Left renal cortex interstitium (tissue), 4 donors: Measurements from ENCODE around the gene ZNF420. TPM values are rescaled to one million over a fixed set of nuclear protein-coding genes. Genes with fewer than 3 reads are reported as not detected.
"Not testable (repeated sequence)": the region's sequence is repeated elsewhere in the genome, so short reads cannot be mapped to it uniquely, and the experiment has no call there.

ENCODE experiments used
- DNase-seq, 4 donors: peaks; one replicate each; pipeline ENCODE4 v3.0.0-alpha.2; 2013; ENCODE audit warnings: low read depth in 4 of 4, low spot score in 2 of 4, missing footprints in 1 of 4
- polyA plus RNA-seq, 4 donors: library from polyadenylated mRNA; unstranded; fragments of 120-200 nt; gene quantifications; one replicate each; pipeline ENCODE4 v1.2.1, GENCODE V29; 2013; ENCODE audit not compliant: insufficient read length in 4 of 4

The ZNF420 gene
- polyA plus RNA-seq: 10 to 100 TPM; 17.9 to 24.8 (median 20.3) TPM

DNA sequence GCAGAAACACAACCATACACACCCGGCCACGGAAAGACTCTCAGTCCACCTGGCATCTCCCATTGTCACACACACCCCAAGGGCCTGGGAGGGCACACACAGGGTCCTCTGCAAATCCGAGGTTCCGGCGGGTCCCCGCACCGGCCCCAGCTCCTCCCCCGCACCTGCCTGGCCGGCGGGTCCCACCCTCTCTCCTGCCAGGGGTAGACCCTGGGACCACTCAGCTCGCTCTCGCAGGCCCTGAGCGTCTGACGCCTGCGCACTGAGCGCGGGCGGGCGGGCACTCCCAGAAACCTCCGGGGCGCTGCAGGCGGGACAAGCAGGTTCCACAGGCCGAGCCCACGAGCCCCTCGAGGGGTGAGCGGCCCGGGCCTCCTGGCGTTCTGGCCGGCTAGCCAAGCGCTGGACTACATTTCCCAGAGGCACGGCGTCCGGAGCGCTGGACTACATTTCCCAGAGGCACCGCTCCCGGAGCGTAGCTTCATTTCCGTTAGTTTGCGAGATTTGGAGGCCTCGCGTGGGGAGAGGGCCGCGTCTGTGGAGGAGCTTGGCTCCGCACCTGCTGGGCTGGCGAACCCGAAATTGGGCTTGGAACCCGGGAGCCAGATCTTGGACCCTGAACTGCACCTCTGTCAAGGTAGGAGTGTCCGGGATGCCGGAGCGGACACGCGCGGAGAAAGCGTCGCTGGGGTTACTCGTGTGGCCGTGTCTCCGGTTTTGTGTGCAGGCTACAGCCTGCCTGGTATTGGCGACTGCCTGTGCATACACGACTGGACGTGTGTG is at the start of gene ZNF420:
Gene ZNF420 (plus strand): TSS at position 500 of the 783 bp plus-strand sequence. CDS start 10,686 bp downstream, outside the sequence.
- peak; percentile 83 to 96 (median 90) for DNase-seq

DNA sequence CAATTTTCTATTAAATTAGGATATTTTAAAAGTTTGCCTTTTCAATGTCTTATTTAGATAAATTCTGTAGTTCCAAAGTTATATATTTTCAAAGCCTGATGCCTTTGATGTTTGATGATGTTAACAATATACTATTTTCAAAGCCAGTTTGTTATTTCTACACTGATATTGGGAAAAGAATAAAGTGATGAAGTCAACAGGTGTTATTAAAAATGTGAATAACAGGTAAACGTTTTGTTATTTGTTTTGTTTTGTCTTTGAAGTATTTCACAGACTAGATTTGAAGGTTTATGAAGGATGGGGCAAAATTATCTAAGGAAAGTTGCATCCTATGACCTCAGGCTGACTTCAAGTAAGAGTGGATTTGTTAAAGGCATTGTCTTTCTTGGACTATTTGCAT is 33.1 kb upstream of the ZNF420 start:
- no peak for DNase-seq

GRCh38 chr19:37055330-37055729 is 22.9 kb upstream of the ZNF420 start:
- no peak for DNase-seq

DNA sequence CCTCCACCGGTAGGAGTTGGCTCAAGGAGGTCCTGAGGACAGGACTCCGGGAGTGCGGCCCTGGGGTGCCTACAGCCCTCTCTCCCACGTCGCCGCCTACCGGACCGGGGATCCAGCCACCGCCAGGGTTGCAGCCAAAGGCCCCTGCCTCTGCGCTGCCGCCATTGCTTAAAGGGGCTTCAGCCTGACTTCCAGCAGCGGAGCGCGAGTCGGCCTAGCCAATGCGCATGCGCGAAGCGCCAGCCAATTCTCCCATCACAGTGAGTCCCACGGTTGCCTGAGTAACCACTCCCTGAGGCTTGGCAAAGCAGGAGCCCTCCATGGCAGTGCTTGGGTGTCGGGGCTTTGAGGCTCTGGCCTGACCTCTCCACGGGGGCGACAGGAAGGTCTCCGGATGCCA is 21.5 kb upstream of the ZNF420 start:
- DNase-seq: no peak

- DNase-seq: no peak
Observed at GRCh38 chr19:37059142-37059541, 19.1 kb upstream of the ZNF420 start.

GRCh38 chr19:37064886-37065285 is 13.3 kb upstream of the ZNF420 start:
- DNase-seq: not testable (repeated sequence)

- no peak for DNase-seq
Observed at GRCh38 chr19:37074111-37074510, 4.1 kb upstream of the ZNF420 start.

DNA sequence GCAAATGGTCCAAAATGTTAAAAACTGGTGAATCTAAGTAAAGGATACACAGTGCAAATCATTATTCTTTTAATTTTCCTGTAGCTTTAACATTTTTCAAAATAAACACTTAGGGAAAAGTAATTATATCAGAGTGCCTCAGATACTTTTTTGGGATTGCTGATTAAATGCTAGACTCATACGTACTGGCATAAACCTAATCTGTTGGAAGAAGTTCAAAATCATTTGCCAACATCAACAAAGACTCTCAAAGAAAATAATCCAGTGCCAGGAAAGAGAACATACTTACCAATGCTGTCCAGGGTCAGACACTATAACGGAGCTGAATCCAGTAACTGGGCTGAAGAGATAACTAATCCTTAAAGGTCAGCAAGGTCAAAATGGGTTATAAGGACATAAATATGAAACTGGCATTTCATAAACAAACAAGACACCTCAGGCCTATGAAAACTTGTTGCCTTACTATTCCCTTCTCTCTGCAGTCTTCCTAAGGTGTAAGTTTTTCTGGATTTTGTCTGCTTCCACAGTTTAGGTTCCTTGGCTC is 3.3 kb upstream of the ZNF420 start:
- no peak for DNase-seq

- not testable (repeated sequence) for DNase-seq
Observed at GRCh38 chr19:37076524-37076923, 1.7 kb upstream of the ZNF420 start.

GRCh38 chr19:37077501-37077933 is 716 bp upstream of the ZNF420 start:
- peak in 3 of 4 donors; percentile 24 to 75 (median 68) for DNase-seq

GRCh38 chr19:37078717-37079032 is 442 bp downstream of the ZNF420 start:
- DNase-seq: no peak

DNA sequence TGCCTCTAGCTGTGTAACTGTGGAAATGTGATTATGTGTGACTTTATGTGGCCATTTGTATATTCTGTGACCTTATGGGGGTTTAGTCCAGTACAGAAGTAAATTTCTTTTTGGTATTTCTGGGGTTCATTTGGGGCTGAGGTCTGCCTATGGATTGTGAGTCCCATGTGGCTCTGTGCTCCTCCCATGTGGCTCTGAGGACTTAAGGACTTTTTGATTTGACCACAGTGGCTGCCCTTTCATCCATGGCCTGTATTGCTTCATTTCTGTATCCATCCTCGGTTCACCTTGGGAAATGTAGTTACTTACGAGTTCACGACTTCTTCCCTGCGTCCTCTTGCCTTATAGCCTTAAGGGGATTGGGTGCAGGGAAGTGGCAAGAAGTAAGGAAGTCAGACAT is 1.0 kb downstream of the ZNF420 start:
- DNase-seq: no peak

GRCh38 chr19:37082307-37082706 is 4.1 kb downstream of the ZNF420 start:
- DNase-seq: no peak

GRCh38 chr19:37087110-37087509 is 8.9 kb downstream of the ZNF420 start:
- no peak for DNase-seq

GRCh38 chr19:37095859-37096258 is 17.6 kb downstream of the ZNF420 start:
- DNase-seq: no peak

DNA sequence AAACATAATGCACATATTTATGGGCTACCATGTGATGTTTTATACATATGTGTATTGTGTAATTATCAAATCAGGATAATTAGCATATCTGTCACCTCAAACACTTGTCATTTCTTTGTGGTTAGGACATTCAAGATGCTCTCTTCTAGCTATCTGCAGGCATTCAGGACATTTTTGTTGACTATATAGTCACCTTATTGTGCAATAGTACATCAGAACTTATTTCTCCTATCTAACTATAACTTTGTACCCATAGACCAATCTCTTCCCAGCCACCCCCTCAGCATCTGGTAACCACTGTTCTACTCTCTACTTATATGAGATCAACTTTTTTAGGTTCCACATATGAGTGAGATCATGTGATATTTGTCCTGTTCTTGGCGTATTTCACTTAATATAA is 20.3 kb downstream of the ZNF420 start:
- DNase-seq: no peak

DNA sequence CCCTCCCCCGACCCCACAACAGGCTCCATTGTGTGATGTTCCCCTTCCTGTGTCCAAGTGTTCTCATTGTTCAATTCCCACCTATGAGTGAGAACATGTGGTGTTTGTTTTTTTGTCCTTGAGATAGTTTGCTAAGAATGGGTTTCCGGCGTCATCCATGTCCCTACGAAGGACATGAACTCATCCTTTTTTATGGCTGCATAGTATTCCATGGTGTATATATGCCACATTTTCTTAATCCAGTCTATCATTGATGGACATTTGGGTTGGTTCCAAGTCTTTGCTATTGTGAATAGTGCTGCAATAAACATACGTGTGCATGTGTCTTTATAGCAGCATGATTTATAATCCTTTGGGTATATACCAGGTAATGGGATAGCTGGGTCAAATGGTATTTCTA is 25.9 kb downstream of the ZNF420 start:
- not testable (repeated sequence) for DNase-seq

- DNase-seq: not testable (repeated sequence)
Observed at GRCh38 chr19:37111753-37112152, 33.5 kb downstream of the ZNF420 start.

DNA sequence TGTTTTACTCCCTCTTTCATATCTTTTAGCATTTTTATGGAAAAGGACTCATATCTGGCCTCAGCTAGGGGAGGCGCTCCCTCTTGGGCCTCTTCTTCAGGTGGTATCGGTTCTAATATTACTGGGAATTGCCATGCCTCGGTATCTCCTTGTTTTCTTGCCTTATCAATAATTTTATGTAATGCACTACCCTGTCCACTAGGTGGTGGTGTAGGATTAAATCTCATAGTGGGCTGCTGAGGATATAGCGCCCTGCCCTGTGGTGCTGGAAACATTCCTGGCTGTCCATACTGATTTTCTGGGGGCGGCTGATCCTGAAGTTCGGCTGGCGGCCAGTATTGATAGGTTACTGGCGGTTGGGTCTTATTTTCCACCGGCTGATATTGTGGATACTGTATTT is 35.8 kb downstream of the ZNF420 start:
- DNase-seq: no peak

GRCh38 chr19:37122093-37122492 is 43.9 kb downstream of the ZNF420 start:
- DNase-seq: not testable (repeated sequence)

DNA sequence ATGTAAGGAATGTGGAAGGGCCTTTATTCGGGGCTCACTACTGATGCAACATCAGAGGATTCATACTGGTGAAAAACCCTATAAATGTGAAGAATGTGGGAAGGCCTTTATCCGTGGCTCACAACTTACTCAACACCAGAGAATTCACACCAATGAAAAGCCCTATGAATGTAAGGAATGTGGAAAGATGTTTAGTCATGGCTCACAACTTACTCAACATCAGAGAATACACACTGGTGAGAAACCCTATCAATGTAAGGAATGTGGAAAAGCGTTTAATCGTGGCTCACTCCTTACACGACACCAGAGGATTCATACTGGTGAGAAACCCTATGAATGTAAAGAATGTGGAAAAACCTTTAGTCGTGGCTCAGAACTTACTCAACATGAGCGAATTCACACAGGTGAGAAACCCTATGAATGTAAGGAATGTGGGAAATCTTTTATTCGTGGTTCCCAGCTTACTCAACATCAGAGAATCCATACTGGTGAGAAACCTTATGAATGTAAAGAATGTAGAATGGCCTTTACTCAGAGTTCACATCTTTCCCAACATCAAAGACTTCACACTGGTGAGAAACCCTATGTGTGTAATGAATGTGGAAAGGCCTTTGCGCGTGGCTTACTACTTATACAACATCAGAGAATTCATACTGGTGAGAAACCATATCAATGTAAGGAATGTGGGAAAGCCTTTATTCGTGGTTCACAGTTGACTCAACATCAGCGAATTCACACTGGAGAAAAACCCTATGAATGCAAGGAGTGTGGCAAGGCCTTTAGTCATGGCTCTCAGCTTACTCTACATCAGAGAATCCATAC is 50.0 kb downstream of the ZNF420 start:
- no peak for DNase-seq

GRCh38 chr19:37128821-37129177 is 50.6 kb downstream of the ZNF420 start:
- DNase-seq: no peak
